Measurements from ENCODE around the gene NOXA1. TPM values are rescaled to one million over a fixed set of nuclear protein-coding genes. Genes with fewer than 3 reads are reported as not detected.
A peak's percentile ranks its signal among the peaks of the same experiment; 100 is the strongest.

The NOXA1 gene
- total and polyA plus RNA-seq, 9 of the 15 experiments (the other 6 are each of a cell fraction or from before 2014, with no cell fraction given), result 0.07 to 1.2 (median 0.20) TPM; not detected in 4

DNA sequence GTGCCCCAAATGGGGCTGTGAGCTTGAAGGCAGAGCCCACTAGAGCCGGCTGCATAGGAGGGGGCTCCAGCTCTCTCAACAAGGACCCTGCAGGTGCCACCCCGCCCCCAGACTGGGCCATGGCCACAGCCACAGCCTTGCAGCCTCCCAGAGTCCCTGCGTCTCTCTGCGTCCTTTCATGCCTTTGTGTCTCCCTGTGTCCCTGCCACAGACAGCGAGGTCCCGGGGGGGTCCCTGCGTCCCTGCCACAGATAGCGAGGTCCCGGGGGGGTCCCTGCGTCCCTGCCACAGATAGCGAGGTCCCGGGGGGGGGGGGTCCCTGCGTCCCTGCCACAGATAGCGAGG is 6.3 kb downstream of the NOXA1 start:
- no peak overlapping the region for H2AFZ ChIP-seq (ENCODE audit: low read depth, low read length)

More for the DNA sequence above, 6.3 kb downstream of the NOXA1 start:
- Histone ChIP-seq H4K20me1 (replicated peaks; ENCODE audit: control insufficient read depth, insufficient read depth, low read length) (no peaks in the 10 kb centered on the region), H3K79me2 (ENCODE audit: control insufficient read depth, insufficient read depth, low read length) (no peaks in the 10 kb centered on the region), H3K36me3 (ENCODE audit: control insufficient read depth, insufficient read depth, low read length) (no peaks in the 10 kb centered on the region), H3K9me3 (replicated peaks; ENCODE audit: control insufficient read depth, insufficient read depth, low read depth, low read length) (no peaks in the 10 kb centered on the region), H3K4me3 (no peak overlapping the region), H3K9ac (ENCODE audit: insufficient read depth in 1 of 2, low read depth in 2 of 2, low read length in 2 of 2) (peak overlapping the region in 1 of 2 experiments; percentile 89; a peak in 2 of 4 replicates), H3K27me3 (ENCODE audit: control insufficient read depth in 2 of 2, insufficient read depth in 2 of 2, low read length in 2 of 2) (no peaks in the 10 kb centered on the region), H3K27ac (ENCODE audit: extremely low read depth, low read depth, low read length) (no peak overlapping the region), H3K9me1 (ENCODE audit: control insufficient read depth, insufficient read depth, low read length) (no peaks in the 10 kb centered on the region), H3K4me2 (ENCODE audit: insufficient read depth, low read length) (peak overlapping the region; percentile 81; the same call in 1 of the 2 replicates), H3K4me1 (replicated peaks in 1 of 2; ENCODE audit: control insufficient read depth in 2 of 2, insufficient read depth in 2 of 2, low read length in 2 of 2) (peaks cover 17 to 84% of the 10 kb centered on the region in 2 experiments)
- ATAC-seq, result no peak
- TF ChIP-seq, protein P1, sequence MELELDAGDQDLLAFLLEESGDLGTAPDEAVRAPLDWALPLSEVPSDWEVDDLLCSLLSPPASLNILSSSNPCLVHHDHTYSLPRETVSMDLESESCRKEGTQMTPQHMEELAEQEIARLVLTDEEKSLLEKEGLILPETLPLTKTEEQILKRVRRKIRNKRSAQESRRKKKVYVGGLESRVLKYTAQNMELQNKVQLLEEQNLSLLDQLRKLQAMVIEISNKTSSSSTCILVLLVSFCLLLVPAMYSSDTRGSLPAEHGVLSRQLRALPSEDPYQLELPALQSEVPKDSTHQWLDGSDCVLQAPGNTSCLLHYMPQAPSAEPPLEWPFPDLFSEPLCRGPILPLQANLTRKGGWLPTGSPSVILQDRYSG (tag; conservative IDR thresholded peaks at IDR 0.05; ENCODE audit: low read depth), result no peak
- TF ChIP-seq MTA3 (IDR thresholded peaks at IDR 0.05; ENCODE audit: borderline replicate concordance) (no peak), ZNF165 (CRISPR knock-in tag; IDR thresholded peaks at IDR 0.05; ENCODE audit: borderline replicate concordance) (no peak), ZNF212 (CRISPR knock-in tag; IDR thresholded peaks at IDR 0.05) (no peak), ZNF77 (CRISPR knock-in tag; IDR thresholded peaks at IDR 0.05) (no peak), TAF7 (tag; IDR thresholded peaks at IDR 0.05) (no peak), PTTG1 (tag; IDR thresholded peaks at IDR 0.05; ENCODE audit: low read depth) (no peak), COPS2 (conservative IDR thresholded peaks at IDR 0.05) (no peak), ARHGAP35 (IDR thresholded peaks at IDR 0.05; ENCODE audit: partially characterized antibody) (no peak), L3MBTL2 (IDR thresholded peaks at IDR 0.05) (no peak), ZNF121 (CRISPR knock-in tag; conservative IDR thresholded peaks at IDR 0.05) (no peak), HDAC3 (IDR thresholded peaks at IDR 0.05; ENCODE audit: borderline replicate concordance, partially characterized antibody) (no peak), CREB1 (IDR thresholded peaks at IDR 0.05) (no peak), CREB1 (CRISPR knock-in tag; IDR thresholded peaks at IDR 0.05) (no peak), SNRNP70 (optimal IDR thresholded peaks at IDR 0.05; ENCODE audit: low read depth, low read length) (no peak), ZKSCAN1 (IDR thresholded peaks at IDR 0.05; ENCODE audit: low read depth, low read length) (no peak), CBX3 (IDR thresholded peaks at IDR 0.05; ENCODE audit: borderline replicate concordance in 1 of 2, low read length in 2 of 2) (no peak), RNF2 (IDR thresholded peaks at IDR 0.05) (no peak), ZNF41 (CRISPR knock-in tag; conservative IDR thresholded peaks at IDR 0.05) (no peak)
- TF ChIP-seq, protein P2, sequence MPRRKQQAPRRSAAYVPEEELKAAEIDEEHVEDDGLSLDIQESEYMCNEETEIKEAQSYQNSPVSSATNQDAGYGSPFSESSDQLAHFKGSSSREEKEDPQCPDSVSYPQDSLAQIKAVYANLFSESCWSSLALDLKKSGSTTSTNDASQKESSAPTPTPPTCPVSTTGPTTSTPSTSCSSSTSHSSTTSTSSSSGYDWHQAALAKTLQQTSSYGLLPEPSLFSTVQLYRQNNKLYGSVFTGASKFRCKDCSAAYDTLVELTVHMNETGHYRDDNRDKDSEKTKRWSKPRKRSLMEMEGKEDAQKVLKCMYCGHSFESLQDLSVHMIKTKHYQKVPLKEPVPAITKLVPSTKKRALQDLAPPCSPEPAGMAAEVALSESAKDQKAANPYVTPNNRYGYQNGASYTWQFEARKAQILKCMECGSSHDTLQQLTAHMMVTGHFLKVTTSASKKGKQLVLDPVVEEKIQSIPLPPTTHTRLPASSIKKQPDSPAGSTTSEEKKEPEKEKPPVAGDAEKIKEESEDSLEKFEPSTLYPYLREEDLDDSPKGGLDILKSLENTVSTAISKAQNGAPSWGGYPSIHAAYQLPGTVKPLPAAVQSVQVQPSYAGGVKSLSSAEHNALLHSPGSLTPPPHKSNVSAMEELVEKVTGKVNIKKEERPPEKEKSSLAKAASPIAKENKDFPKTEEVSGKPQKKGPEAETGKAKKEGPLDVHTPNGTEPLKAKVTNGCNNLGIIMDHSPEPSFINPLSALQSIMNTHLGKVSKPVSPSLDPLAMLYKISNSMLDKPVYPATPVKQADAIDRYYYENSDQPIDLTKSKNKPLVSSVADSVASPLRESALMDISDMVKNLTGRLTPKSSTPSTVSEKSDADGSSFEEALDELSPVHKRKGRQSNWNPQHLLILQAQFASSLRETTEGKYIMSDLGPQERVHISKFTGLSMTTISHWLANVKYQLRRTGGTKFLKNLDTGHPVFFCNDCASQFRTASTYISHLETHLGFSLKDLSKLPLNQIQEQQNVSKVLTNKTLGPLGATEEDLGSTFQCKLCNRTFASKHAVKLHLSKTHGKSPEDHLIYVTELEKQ (CRISPR knock-in tag; IDR thresholded peaks at IDR 0.05), result no peak
- TF ChIP-seq, protein P3, sequence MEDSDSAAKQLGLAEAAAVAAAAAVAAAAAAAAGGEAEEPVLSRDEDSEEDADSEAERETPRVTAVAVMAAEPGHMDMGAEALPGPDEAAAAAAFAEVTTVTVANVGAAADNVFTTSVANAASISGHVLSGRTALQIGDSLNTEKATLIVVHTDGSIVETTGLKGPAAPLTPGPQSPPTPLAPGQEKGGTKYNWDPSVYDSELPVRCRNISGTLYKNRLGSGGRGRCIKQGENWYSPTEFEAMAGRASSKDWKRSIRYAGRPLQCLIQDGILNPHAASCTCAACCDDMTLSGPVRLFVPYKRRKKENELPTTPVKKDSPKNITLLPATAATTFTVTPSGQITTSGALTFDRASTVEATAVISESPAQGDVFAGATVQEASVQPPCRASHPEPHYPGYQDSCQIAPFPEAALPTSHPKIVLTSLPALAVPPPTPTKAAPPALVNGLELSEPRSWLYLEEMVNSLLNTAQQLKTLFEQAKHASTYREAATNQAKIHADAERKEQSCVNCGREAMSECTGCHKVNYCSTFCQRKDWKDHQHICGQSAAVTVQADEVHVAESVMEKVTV (CRISPR knock-in tag; IDR thresholded peaks at IDR 0.05), result no peak
- ChIA-PET CTCF (ENCODE audit: low intra/inter-chr PET ratio) (no interaction called here), POLR2A (no interaction called here)
- WGBS (ENCODE audit: insufficient coverage, low coverage, missing lambda C conversion rate), result 24% methylated on average over 10 of the region's 14 CpGs
- in situ Hi-C loops (cut with MboI) (no loop called here), intact Hi-C loops (cut with micrococcal nuclease) (loop anchor here (10.0 kb wide), 1 partner anchor 125 kb away; the partner anchor contains the start of gene NRARP)
- no peak for DNase-seq (ENCODE audit: extremely low read depth in 1 of 4, low spot score in 3 of 4)
- no TSS peak for BruUV-seq (replicated peaks)
- FAIRE-seq, result no peak
